Activated T-helper 2 cell treated with anti-CD3 and anti-CD28 coated beads, Interferon-gamma antibody, Interleukin-2, Interleukin-4, amounts not matched to agents 10 μg/mL and 5 μg/mL and 100 μg/mL, durations not matched to agents 14 hours and 24 hours and 36 hours (primary cell): ENCODE results near the gene PTTG2. TPM values are rescaled to one million over a fixed set of nuclear protein-coding genes. Genes with fewer than 3 reads are reported as not detected.

ENCODE experiments used
- DNase-seq: peaks from one replicate; pipeline ENCODE4 v3.0.0; 2021; ENCODE audit warnings: low spot score
- H3K27ac Mint-ChIP-seq: one replicate; pipeline ENCODE4 v1.8.0; 2021; ENCODE audit warnings: mixed read lengths
- H3K27me3 Mint-ChIP-seq: one replicate; pipeline ENCODE4 v1.8.0; 2021; ENCODE audit warnings: low read depth, mixed read lengths
- H3K36me3 Mint-ChIP-seq: one replicate; pipeline ENCODE4 v1.8.0; 2021; ENCODE audit warnings: low read depth, mixed read lengths
- H3K4me1 Mint-ChIP-seq: one replicate; pipeline ENCODE4 v1.8.0; 2021; ENCODE audit warnings: low read depth, mixed read lengths
- H3K4me3 Mint-ChIP-seq: one replicate; pipeline ENCODE4 v1.8.0; 2021; ENCODE audit warnings: low read depth, mild to moderate bottlenecking, moderate library complexity, mixed read lengths
- H3K9me3 Mint-ChIP-seq: one replicate; pipeline ENCODE4 v1.8.0; 2021; ENCODE audit warnings: mixed read lengths
- intact Hi-C: fragments of 100-400 bp; cut with micrococcal nuclease; formaldehyde crosslinking; loops from one replicate; pipeline ENCODE4 v1.15.1; 2023
- total RNA-seq: library from RNA; stranded (reverse); gene quantifications from 2 replicates; pipeline ENCODE4 v1.2.3, GENCODE V29; 2022

The PTTG2 gene
- total RNA-seq, 1 donor from 2014 or later: not detected

GRCh38 chr4:37981425-37981824, 21.2 kb downstream of the PTTG2 start:
- peaks cover 3% of the 10 kb centered on the region for H3K36me3 Mint-ChIP-seq
- intact Hi-C loops: no loop called here
- H3K27ac Mint-ChIP-seq: no peak overlapping the region
- H3K4me1 Mint-ChIP-seq: peaks cover 28% of the 10 kb centered on the region
- no peaks in the 10 kb centered on the region for H3K9me3 Mint-ChIP-seq
- no peak for DNase-seq
- no peaks in the 10 kb centered on the region for H3K27me3 Mint-ChIP-seq
- no peak overlapping the region for H3K4me3 Mint-ChIP-seq

- H3K9me3 Mint-ChIP-seq: no peaks in the 10 kb centered on the region
- H3K4me1 Mint-ChIP-seq: peaks cover 29% of the 10 kb centered on the region
- no peak overlapping the region for H3K27ac Mint-ChIP-seq
- no peaks in the 10 kb centered on the region for H3K27me3 Mint-ChIP-seq
- H3K4me3 Mint-ChIP-seq: no peak overlapping the region
- intact Hi-C loops: no loop called here
- no peak for DNase-seq
- peaks cover 3% of the 10 kb centered on the region for H3K36me3 Mint-ChIP-seq
Measured at GRCh38 chr4:37981844-37982720, 21.9 kb downstream of the PTTG2 start.

GRCh38 chr4:37982736-37983135, 22.5 kb downstream of the PTTG2 start:
- H3K27me3 Mint-ChIP-seq: no peaks in the 10 kb centered on the region
- no peak overlapping the region for H3K27ac Mint-ChIP-seq
- no peak for DNase-seq
- H3K4me3 Mint-ChIP-seq: no peak overlapping the region
- intact Hi-C loops: no loop called here
- no peaks in the 10 kb centered on the region for H3K9me3 Mint-ChIP-seq
- H3K4me1 Mint-ChIP-seq: peaks cover 29% of the 10 kb centered on the region
- H3K36me3 Mint-ChIP-seq: peaks cover 3% of the 10 kb centered on the region

- Mint-ChIP-seq H3K27me3 (no peaks in the 10 kb centered on the region), H3K36me3 (peaks cover 10% of the 10 kb centered on the region), H3K4me1 (peaks cover 21% of the 10 kb centered on the region), H3K27ac (no peak overlapping the region), H3K9me3 (no peaks in the 10 kb centered on the region), H3K4me3 (no peak overlapping the region)
- intact Hi-C loops: no loop called here
- DNase-seq: no peak
Measured at GRCh38 chr4:37983951-37984350, 23.8 kb downstream of the PTTG2 start.

GRCh38 chr4:37985730-37986275, 25.6 kb downstream of the PTTG2 start:
- peaks cover 10% of the 10 kb centered on the region for H3K36me3 Mint-ChIP-seq
- H3K4me3 Mint-ChIP-seq: no peak overlapping the region
- no peak for DNase-seq
- H3K27me3 Mint-ChIP-seq: no peaks in the 10 kb centered on the region
- peaks cover 13% of the 10 kb centered on the region for H3K4me1 Mint-ChIP-seq
- intact Hi-C loops: no loop called here
- no peaks in the 10 kb centered on the region for H3K9me3 Mint-ChIP-seq
- H3K27ac Mint-ChIP-seq: no peak overlapping the region

- Mint-ChIP-seq H3K27me3 (no peaks in the 10 kb centered on the region), H3K4me3 (no peak overlapping the region), H3K27ac (no peak overlapping the region), H3K9me3 (no peaks in the 10 kb centered on the region), H3K36me3 (peaks cover 10% of the 10 kb centered on the region), H3K4me1 (peaks cover 8% of the 10 kb centered on the region)
- intact Hi-C loops: no loop called here
- DNase-seq: no peak
Measured at GRCh38 chr4:37988670-37989069, 28.5 kb downstream of the PTTG2 start.

GRCh38 chr4:37989398-37990260, 29.4 kb downstream of the PTTG2 start:
- intact Hi-C loops: no loop called here

GRCh38 chr4:37990731-37991245, 30.6 kb downstream of the PTTG2 start:
- peaks cover 7% of the 10 kb centered on the region for H3K36me3 Mint-ChIP-seq
- no peak for DNase-seq
- no peaks in the 10 kb centered on the region for H3K9me3 Mint-ChIP-seq
- H3K27me3 Mint-ChIP-seq: no peaks in the 10 kb centered on the region
- intact Hi-C loops: no loop called here
- no peak overlapping the region for H3K27ac Mint-ChIP-seq
- no peak overlapping the region for H3K4me3 Mint-ChIP-seq
- peaks cover 17% of the 10 kb centered on the region for H3K4me1 Mint-ChIP-seq

More at GRCh38 chr4:37989398-37990260, 29.4 kb downstream of the PTTG2 start:
- no peaks in the 10 kb centered on the region for H3K27me3 Mint-ChIP-seq
- no peak overlapping the region for H3K4me3 Mint-ChIP-seq
- peaks cover 11% of the 10 kb centered on the region for H3K4me1 Mint-ChIP-seq
- H3K9me3 Mint-ChIP-seq: no peaks in the 10 kb centered on the region
- H3K36me3 Mint-ChIP-seq: peaks cover 7% of the 10 kb centered on the region
- DNase-seq: no peak
- no peak overlapping the region for H3K27ac Mint-ChIP-seq

- H3K36me3 Mint-ChIP-seq: peaks cover 7% of the 10 kb centered on the region
- peaks cover 18% of the 10 kb centered on the region for H3K4me1 Mint-ChIP-seq
- H3K4me3 Mint-ChIP-seq: no peak overlapping the region
- intact Hi-C loops: no loop called here
- H3K27me3 Mint-ChIP-seq: no peaks in the 10 kb centered on the region
- H3K27ac Mint-ChIP-seq: no peak overlapping the region
- no peaks in the 10 kb centered on the region for H3K9me3 Mint-ChIP-seq
- DNase-seq: no peak
Measured at GRCh38 chr4:37991623-37992410, 31.6 kb downstream of the PTTG2 start.

GRCh38 chr4:37993806-37994205, 33.6 kb downstream of the PTTG2 start:
- H3K4me3 Mint-ChIP-seq: no peak overlapping the region
- no peaks in the 10 kb centered on the region for H3K9me3 Mint-ChIP-seq
- H3K4me1 Mint-ChIP-seq: peaks cover 25% of the 10 kb centered on the region
- DNase-seq: no peak
- no peaks in the 10 kb centered on the region for H3K27me3 Mint-ChIP-seq
- no peak overlapping the region for H3K27ac Mint-ChIP-seq
- intact Hi-C loops: no loop called here
- H3K36me3 Mint-ChIP-seq: peaks cover 3% of the 10 kb centered on the region

- no peaks in the 10 kb centered on the region for H3K9me3 Mint-ChIP-seq
- DNase-seq: no peak
- intact Hi-C loops: no loop called here
- H3K27ac Mint-ChIP-seq: no peak overlapping the region
- H3K27me3 Mint-ChIP-seq: no peaks in the 10 kb centered on the region
- no peak overlapping the region for H3K4me3 Mint-ChIP-seq
- peaks cover 3% of the 10 kb centered on the region for H3K36me3 Mint-ChIP-seq
- H3K4me1 Mint-ChIP-seq: peaks cover 28% of the 10 kb centered on the region
Measured at GRCh38 chr4:37994569-37994968, 34.4 kb downstream of the PTTG2 start.

- H3K27me3 Mint-ChIP-seq: no peaks in the 10 kb centered on the region
- H3K4me3 Mint-ChIP-seq: no peak overlapping the region
- no peak for DNase-seq
- intact Hi-C loops: no loop called here
- peaks cover 3% of the 10 kb centered on the region for H3K36me3 Mint-ChIP-seq
- peaks cover 29% of the 10 kb centered on the region for H3K4me1 Mint-ChIP-seq
- no peaks in the 10 kb centered on the region for H3K9me3 Mint-ChIP-seq
- no peak overlapping the region for H3K27ac Mint-ChIP-seq
Measured at GRCh38 chr4:37995299-37995821, 35.2 kb downstream of the PTTG2 start.
